CD14-positive monocyte (primary cell): ENCODE measurements around the gene CYP2S1. TPM values are rescaled to one million over a fixed set of nuclear protein-coding genes. Genes with fewer than 3 reads are reported as not detected.

Experiments
- DNase-seq, 3 donors: peaks; one replicate each; pipeline ENCODE4 v3.0.0-alpha.2; 2011 to 2022
- H2AFZ ChIP-seq: 2 replicates; pipeline ENCODE4 v1.6.0; 2012; ENCODE audit warnings: mild to moderate bottlenecking, low read depth, low read length, inconsistent platforms; ENCODE audit not compliant: insufficient read depth, poor library complexity, severe bottlenecking
- H3K27ac ChIP-seq, 2 donors: 1 replicate in 1 of 2; 2 replicates in 1 of 2; pipeline ENCODE4 v1.5.1; 2012 to 2013; ENCODE audit warnings: low read length in 2 of 2, control low read depth in 1 of 2, inconsistent platforms in 1 of 2, low read depth in 1 of 2, mild to moderate bottlenecking in 1 of 2
- H3K27me3 ChIP-seq, 2 donors: one replicate each; pipeline versions ENCODE4 v1.6.0 to v1.6.1; 2011 to 2013; ENCODE audit warnings: low read length in 2 of 2; ENCODE audit not compliant: control insufficient read depth in 2 of 2, insufficient read depth in 2 of 2
- H3K36me3 ChIP-seq, 2 donors: replicated peaks in 1 of 2; 1 replicate in 1 of 2; 2 replicates in 1 of 2; pipeline versions ENCODE4 v1.5.1 to v1.6.1; 2012 to 2013; ENCODE audit warnings: low read length in 2 of 2, control low read depth in 1 of 2, inconsistent platforms in 1 of 2, mild to moderate bottlenecking in 1 of 2; ENCODE audit not compliant: insufficient read depth in 2 of 2, control insufficient read depth in 1 of 2
- H3K4me1 ChIP-seq, 2 donors: 1 replicate in 1 of 2; 2 replicates in 1 of 2; pipeline versions ENCODE4 v1.5.1 to v1.6.1; 2012 to 2013; ENCODE audit warnings: low read length in 2 of 2, control low read depth in 1 of 2, inconsistent platforms in 1 of 2, mild to moderate bottlenecking in 1 of 2, moderate library complexity in 1 of 2; ENCODE audit not compliant: insufficient read depth in 2 of 2, control insufficient read depth in 1 of 2
- H3K4me2 ChIP-seq: replicated peaks from 2 replicates; pipeline ENCODE3; 2012; ENCODE audit warnings: low read length, moderate library complexity, mild to moderate bottlenecking; ENCODE audit not compliant: poor library complexity, severe bottlenecking; ENCODE audit errors: extremely low read depth
- H3K4me3 ChIP-seq, 3 experiments: fragments of 200-600 bp in 1 of 3; sonication (generic) in 1 of 3; replicated peaks in 1 of 3; 1 replicate in 2 of 3; 2 replicates in 1 of 3; pipeline ENCODE4 v1.5.1; 2011 to 2013; ENCODE audit warnings: low read length in 3 of 3, mild to moderate bottlenecking in 3 of 3, control low read depth in 2 of 3, low read depth in 2 of 3, inconsistent platforms in 1 of 3, moderate library complexity in 1 of 3
- H3K79me2 ChIP-seq: 2 replicates; pipeline ENCODE4 v1.6.0; 2012; ENCODE audit warnings: mild to moderate bottlenecking, control low read depth, inconsistent platforms, low read length, moderate library complexity; ENCODE audit not compliant: insufficient read depth
- H3K9ac ChIP-seq: 2 replicates; pipeline ENCODE4 v1.6.0; 2017; ENCODE audit warnings: low read length, mild to moderate bottlenecking; ENCODE audit not compliant: insufficient read depth, poor library complexity, severe bottlenecking
- H3K9me3 ChIP-seq, 2 donors: replicated peaks in 1 of 2; 1 replicate in 1 of 2; 2 replicates in 1 of 2; pipeline versions ENCODE4 v1.5.1 to v1.6.1; 2012 to 2013; ENCODE audit warnings: low read length in 2 of 2, control low read depth in 1 of 2; ENCODE audit not compliant: control insufficient read depth in 1 of 2, insufficient read depth in 1 of 2
- H4K20me1 ChIP-seq: 2 replicates; pipeline ENCODE4 v1.6.0; 2012; ENCODE audit warnings: mild to moderate bottlenecking, low read length, control low read depth, moderate library complexity; ENCODE audit not compliant: insufficient read depth
- H3K27ac Mint-ChIP-seq, 7 donors: one replicate each; pipeline ENCODE4 v1.8.0; 2020; ENCODE audit warnings: mild to moderate bottlenecking in 7 of 7, mixed read lengths in 7 of 7, moderate library complexity in 6 of 7, inconsistent platforms in 2 of 7
- H3K27me3 Mint-ChIP-seq, 3 donors: one replicate each; pipeline ENCODE4 v1.8.0; 2021 to 2022; ENCODE audit warnings: low read depth in 3 of 3, mild to moderate bottlenecking in 3 of 3, mixed read lengths in 3 of 3, moderate library complexity in 3 of 3, inconsistent platforms in 1 of 3
- H3K36me3 Mint-ChIP-seq, 2 donors: one replicate each; pipeline ENCODE4 v1.8.0; 2020; ENCODE audit warnings: mixed read lengths in 2 of 2, inconsistent platforms in 1 of 2, mild to moderate bottlenecking in 1 of 2
- H3K4me1 Mint-ChIP-seq: one replicate; pipeline ENCODE4 v1.8.0; 2020; ENCODE audit warnings: mild to moderate bottlenecking, mixed read lengths
- H3K4me3 Mint-ChIP-seq, 2 donors: one replicate each; pipeline ENCODE4 v1.8.0; 2020; ENCODE audit warnings: mild to moderate bottlenecking in 2 of 2, mixed read lengths in 2 of 2, moderate library complexity in 1 of 2
- H3K9me3 Mint-ChIP-seq, 7 donors: one replicate each; pipeline ENCODE4 v1.8.0; 2020 to 2022; ENCODE audit warnings: mixed read lengths in 7 of 7, mild to moderate bottlenecking in 6 of 7, moderate library complexity in 6 of 7, inconsistent platforms in 2 of 7
- WGBS: methylation state at CpG from one replicate; pipeline ENCODE4 v1.1.5; 2013; ENCODE audit warnings: missing lambda C conversion rate; ENCODE audit not compliant: insufficient coverage; 5-methylcytosine and 5-hydroxymethylcytosine counted together
- intact Hi-C, 2 donors: fragments of 100-400 bp; cut with micrococcal nuclease; formaldehyde crosslinking; loops; one replicate each; pipeline versions ENCODE4 v1.15.0 to v1.15.1; 2023
- polyA plus RNA-seq, 3 donors: library from polyadenylated mRNA; depleted of rRNA in 1 of 3; unstranded in 2 of 3; stranded (reverse) in 1 of 3; fragments of 300-500 nt in 2 of 3; fragments of >200 nt in 1 of 3; fragmentation: Illumina TruSeq in 2 of 3; gene quantifications; 1 replicate in 2 of 3; 2 replicates in 1 of 3; pipeline ENCODE4 v1.2.3, GENCODE V29; 2012 to 2021
- TF ChIP-seq, protein P1 (sequence below): fragments of 200-600 bp; IDR thresholded peaks from one replicate; pipeline ENCODE4 v1.8.0; 2022; ENCODE audit warnings: antibody characterized with exemption, mild to moderate bottlenecking

The CYP2S1 gene
- polyA plus RNA-seq, 3 donors, result 8.9 to 20.3 (median 10.3) TPM

DNA sequence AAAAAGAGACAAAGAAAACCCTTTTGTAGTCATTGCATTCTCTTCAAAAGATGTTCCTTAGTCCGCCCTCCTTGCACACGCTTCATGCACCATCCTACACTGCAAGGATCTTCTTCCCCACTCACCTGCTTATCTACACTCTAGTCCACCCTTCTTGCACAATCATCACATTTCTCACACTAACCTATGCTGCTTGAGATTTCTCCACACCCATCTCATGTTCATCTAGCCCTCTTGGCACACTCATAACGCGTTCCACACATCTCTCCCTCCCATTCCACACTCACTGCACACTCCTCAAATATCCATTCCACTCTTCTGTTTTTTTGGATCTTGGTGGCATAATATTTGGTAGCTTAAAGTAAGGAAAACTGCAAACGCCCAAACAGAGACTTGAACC is 48.8 kb downstream of the CYP2S1 start:
- Histone ChIP-seq H3K79me2 (no peaks in the 10 kb centered on the region), H3K4me2 (no peak overlapping the region), H3K27ac (no peak overlapping the region), H4K20me1 (no peaks in the 10 kb centered on the region), H3K4me3 (no peak overlapping the region), H3K36me3 (no peaks in the 10 kb centered on the region), H2AFZ (no peak overlapping the region), H3K27me3 (no peaks in the 10 kb centered on the region), H3K9ac (no peak overlapping the region), H3K9me3 (no peaks in the 10 kb centered on the region), H3K4me1 (no peaks in the 10 kb centered on the region)
- H3K4me1 Mint-ChIP-seq, result no peaks in the 10 kb centered on the region
- peaks cover 0 to 3% (median 0%) of the 10 kb centered on the region in 7 donors for H3K9me3 Mint-ChIP-seq
- intact Hi-C loops, result no loop called here
- H3K36me3 Mint-ChIP-seq, result no peaks in the 10 kb centered on the region
- H3K4me3 Mint-ChIP-seq, result no peak overlapping the region
- peaks cover 0 to 6% (median 0%) of the 10 kb centered on the region in 3 donors for H3K27me3 Mint-ChIP-seq
- no peak for DNase-seq
- no peak overlapping the region for H3K27ac Mint-ChIP-seq
- TF ChIP-seq, protein P1, sequence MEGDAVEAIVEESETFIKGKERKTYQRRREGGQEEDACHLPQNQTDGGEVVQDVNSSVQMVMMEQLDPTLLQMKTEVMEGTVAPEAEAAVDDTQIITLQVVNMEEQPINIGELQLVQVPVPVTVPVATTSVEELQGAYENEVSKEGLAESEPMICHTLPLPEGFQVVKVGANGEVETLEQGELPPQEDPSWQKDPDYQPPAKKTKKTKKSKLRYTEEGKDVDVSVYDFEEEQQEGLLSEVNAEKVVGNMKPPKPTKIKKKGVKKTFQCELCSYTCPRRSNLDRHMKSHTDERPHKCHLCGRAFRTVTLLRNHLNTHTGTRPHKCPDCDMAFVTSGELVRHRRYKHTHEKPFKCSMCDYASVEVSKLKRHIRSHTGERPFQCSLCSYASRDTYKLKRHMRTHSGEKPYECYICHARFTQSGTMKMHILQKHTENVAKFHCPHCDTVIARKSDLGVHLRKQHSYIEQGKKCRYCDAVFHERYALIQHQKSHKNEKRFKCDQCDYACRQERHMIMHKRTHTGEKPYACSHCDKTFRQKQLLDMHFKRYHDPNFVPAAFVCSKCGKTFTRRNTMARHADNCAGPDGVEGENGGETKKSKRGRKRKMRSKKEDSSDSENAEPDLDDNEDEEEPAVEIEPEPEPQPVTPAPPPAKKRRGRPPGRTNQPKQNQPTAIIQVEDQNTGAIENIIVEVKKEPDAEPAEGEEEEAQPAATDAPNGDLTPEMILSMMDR, result no peak
- WGBS, result 92% methylated on average over 2 of the region's 5 CpGs

DNA sequence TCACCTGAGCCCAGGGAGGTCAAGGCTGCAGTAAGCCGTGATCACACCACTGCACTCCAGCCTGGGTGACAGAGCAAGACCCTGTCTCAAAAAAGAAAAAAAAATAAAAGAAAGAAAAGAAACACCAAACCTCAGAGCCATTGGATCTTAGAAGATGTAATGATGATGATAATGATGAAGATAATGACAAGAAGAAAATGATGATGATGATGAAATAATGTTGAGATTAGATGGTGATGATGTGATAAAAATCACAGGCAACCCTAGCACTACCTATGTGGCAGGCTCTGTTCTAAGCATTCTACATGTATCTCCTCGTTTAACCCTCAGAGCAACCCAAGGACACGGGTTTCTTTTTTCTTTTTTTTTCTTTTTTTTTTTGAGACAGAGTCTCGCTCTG is 51.1 kb downstream of the CYP2S1 start:
- H3K4me1 Mint-ChIP-seq, result no peaks in the 10 kb centered on the region
- H3K9me3 Mint-ChIP-seq, result peaks cover 0 to 3% (median 0%) of the 10 kb centered on the region in 7 donors
- no peaks in the 10 kb centered on the region for H3K4me1 ChIP-seq
- H3K79me2 ChIP-seq, result no peaks in the 10 kb centered on the region
- H3K36me3 Mint-ChIP-seq, result no peaks in the 10 kb centered on the region
- DNase-seq, result no peak
- no peak overlapping the region for H3K4me3 Mint-ChIP-seq
- H3K9me3 ChIP-seq, result no peaks in the 10 kb centered on the region
- no peak overlapping the region for H3K9ac ChIP-seq
- H3K4me3 ChIP-seq, result no peak overlapping the region
- intact Hi-C loops, result no loop called here
- TF ChIP-seq, protein P1, result no peak
- no CpG with 5 or more reads among the region's 4 CpGs for WGBS
- H3K27ac ChIP-seq, result no peak overlapping the region
- H3K27me3 ChIP-seq, result no peaks in the 10 kb centered on the region
- no peak overlapping the region for H3K4me2 ChIP-seq
- H2AFZ ChIP-seq, result no peak overlapping the region
- no peak overlapping the region for H3K27ac Mint-ChIP-seq
- H3K27me3 Mint-ChIP-seq, result peaks cover 0 to 5% (median 3%) of the 10 kb centered on the region in 3 donors
- no peaks in the 10 kb centered on the region for H3K36me3 ChIP-seq
- H4K20me1 ChIP-seq, result no peaks in the 10 kb centered on the region
